ENCODE results near the gene TRIM39. TPM values are rescaled to one million over a fixed set of nuclear protein-coding genes. Genes with fewer than 3 reads are reported as not detected.

The TRIM39 gene
- polyA plus RNA-seq, 3 donors, result 3.5 to 16.3 (median 3.6) TPM

GRCh38 chr6:30378290-30378937 lies 51.7 kb downstream of the TRIM39 start:
- Histone ChIP-seq H3K36me3 (replicated peaks in 1 of 2; ENCODE audit: control insufficient read depth in 1 of 2, insufficient read depth in 2 of 2, low read length in 2 of 2) (no peaks in the 10 kb centered on the region), H3K4me3 (replicated peaks in 1 of 3; ENCODE audit: low read depth in 2 of 3, low read length in 3 of 3) (no peak overlapping the region), H4K20me1 (ENCODE audit: insufficient read depth, low read length) (no peaks in the 10 kb centered on the region), H2AFZ (ENCODE audit: insufficient read depth, low read depth, low read length, poor library complexity, severe bottlenecking) (no peak overlapping the region), H3K4me2 (replicated peaks; ENCODE audit: extremely low read depth, low read length, poor library complexity, severe bottlenecking) (no peak overlapping the region), H3K27ac (ENCODE audit: low read depth in 1 of 2, low read length in 2 of 2) (no peak overlapping the region), H3K4me1 (ENCODE audit: control insufficient read depth in 1 of 2, insufficient read depth in 2 of 2, low read length in 2 of 2) (no peaks in the 10 kb centered on the region), H3K27me3 (ENCODE audit: control insufficient read depth in 2 of 2, insufficient read depth in 2 of 2, low read length in 2 of 2) (peaks cover 27 to 38% of the 10 kb centered on the region in 2 donors), H3K9me3 (replicated peaks in 1 of 2; ENCODE audit: control insufficient read depth in 1 of 2, insufficient read depth in 1 of 2, low read length in 2 of 2) (no peaks in the 10 kb centered on the region), H3K9ac (ENCODE audit: insufficient read depth, low read length, poor library complexity, severe bottlenecking) (no peak overlapping the region), H3K79me2 (ENCODE audit: insufficient read depth, low read length) (no peaks in the 10 kb centered on the region)
- H3K27ac Mint-ChIP-seq, result no peak overlapping the region
- WGBS (ENCODE audit: insufficient coverage), result no CpG with 5 or more reads among the region's 1 CpG
- H3K4me3 Mint-ChIP-seq, result no peak overlapping the region
- H3K27me3 Mint-ChIP-seq (ENCODE audit: low read depth in 3 of 3), result peaks cover 27 to 55% (median 45%) of the 10 kb centered on the region in 3 donors
- DNase-seq, result no peak
- intact Hi-C loops (cut with micrococcal nuclease), result no loop called here
- peaks cover 2% of the 10 kb centered on the region for H3K4me1 Mint-ChIP-seq
- TF ChIP-seq, protein P1, sequence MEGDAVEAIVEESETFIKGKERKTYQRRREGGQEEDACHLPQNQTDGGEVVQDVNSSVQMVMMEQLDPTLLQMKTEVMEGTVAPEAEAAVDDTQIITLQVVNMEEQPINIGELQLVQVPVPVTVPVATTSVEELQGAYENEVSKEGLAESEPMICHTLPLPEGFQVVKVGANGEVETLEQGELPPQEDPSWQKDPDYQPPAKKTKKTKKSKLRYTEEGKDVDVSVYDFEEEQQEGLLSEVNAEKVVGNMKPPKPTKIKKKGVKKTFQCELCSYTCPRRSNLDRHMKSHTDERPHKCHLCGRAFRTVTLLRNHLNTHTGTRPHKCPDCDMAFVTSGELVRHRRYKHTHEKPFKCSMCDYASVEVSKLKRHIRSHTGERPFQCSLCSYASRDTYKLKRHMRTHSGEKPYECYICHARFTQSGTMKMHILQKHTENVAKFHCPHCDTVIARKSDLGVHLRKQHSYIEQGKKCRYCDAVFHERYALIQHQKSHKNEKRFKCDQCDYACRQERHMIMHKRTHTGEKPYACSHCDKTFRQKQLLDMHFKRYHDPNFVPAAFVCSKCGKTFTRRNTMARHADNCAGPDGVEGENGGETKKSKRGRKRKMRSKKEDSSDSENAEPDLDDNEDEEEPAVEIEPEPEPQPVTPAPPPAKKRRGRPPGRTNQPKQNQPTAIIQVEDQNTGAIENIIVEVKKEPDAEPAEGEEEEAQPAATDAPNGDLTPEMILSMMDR (IDR thresholded peaks at IDR 0.05), result no peak
- H3K9me3 Mint-ChIP-seq, result peaks cover 0 to 5% (median 1%) of the 10 kb centered on the region in 7 donors
- no peaks in the 10 kb centered on the region for H3K36me3 Mint-ChIP-seq

DNA sequence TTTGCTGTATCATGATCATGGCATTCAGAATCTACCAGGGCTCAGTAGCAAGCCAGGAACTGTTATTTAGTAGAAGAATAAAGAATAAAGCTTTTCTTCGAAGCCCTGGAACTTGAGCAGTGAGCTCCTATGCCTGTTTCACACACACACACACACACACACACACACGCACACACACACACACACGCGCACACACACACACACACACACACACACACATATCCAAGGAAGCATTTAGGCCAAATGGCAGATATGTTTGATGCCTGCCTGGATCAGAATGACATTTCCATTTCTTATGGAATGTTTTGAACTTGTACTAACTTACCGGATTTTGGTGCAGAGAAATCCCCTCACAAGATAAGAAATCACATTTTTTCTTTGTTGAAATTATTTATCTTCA lies 53.7 kb downstream of the TRIM39 start:
- Histone ChIP-seq H4K20me1 (ENCODE audit: insufficient read depth, low read length) (no peaks in the 10 kb centered on the region), H3K9me3 (replicated peaks in 1 of 2; ENCODE audit: control insufficient read depth in 1 of 2, insufficient read depth in 1 of 2, low read length in 2 of 2) (no peaks in the 10 kb centered on the region), H3K79me2 (ENCODE audit: insufficient read depth, low read length) (no peaks in the 10 kb centered on the region), H3K9ac (ENCODE audit: insufficient read depth, low read length, poor library complexity, severe bottlenecking) (no peak overlapping the region), H3K4me1 (ENCODE audit: control insufficient read depth in 1 of 2, insufficient read depth in 2 of 2, low read length in 2 of 2) (no peaks in the 10 kb centered on the region), H3K27me3 (ENCODE audit: control insufficient read depth in 2 of 2, insufficient read depth in 2 of 2, low read length in 2 of 2) (peaks cover 28 to 36% of the 10 kb centered on the region in 2 donors), H2AFZ (ENCODE audit: insufficient read depth, low read depth, low read length, poor library complexity, severe bottlenecking) (no peak overlapping the region), H3K36me3 (replicated peaks in 1 of 2; ENCODE audit: control insufficient read depth in 1 of 2, insufficient read depth in 2 of 2, low read length in 2 of 2) (no peaks in the 10 kb centered on the region), H3K4me2 (replicated peaks; ENCODE audit: extremely low read depth, low read length, poor library complexity, severe bottlenecking) (no peak overlapping the region), H3K27ac (ENCODE audit: low read depth in 1 of 2, low read length in 2 of 2) (no peak overlapping the region), H3K4me3 (replicated peaks in 1 of 3; ENCODE audit: low read depth in 2 of 3, low read length in 3 of 3) (no peak overlapping the region)
- Mint-ChIP-seq H3K27me3 (ENCODE audit: low read depth in 3 of 3) (peaks cover 37 to 61% (median 42%) of the 10 kb centered on the region in 3 donors), H3K36me3 (no peaks in the 10 kb centered on the region), H3K27ac (no peak overlapping the region), H3K9me3 (peaks cover 0 to 6% (median 0%) of the 10 kb centered on the region in 7 donors), H3K4me3 (peak overlapping the region in 1 of 2 donors; percentile 47), H3K4me1 (peaks cover 3% of the 10 kb centered on the region)
- intact Hi-C loops (cut with micrococcal nuclease), result no loop called here
- TF ChIP-seq, protein P1 (IDR thresholded peaks at IDR 0.05), result no peak
- 0% methylated on average over 1 of the region's 5 CpGs for WGBS (ENCODE audit: insufficient coverage)
- DNase-seq, result no peak
